Measurements from ENCODE around the gene PHACTR1. TPM values are rescaled to one million over a fixed set of nuclear protein-coding genes. Genes with fewer than 3 reads are reported as not detected.

PHACTR1 gene
- total RNA-seq, 4 donors from 2014 or later, result 1.2 to 3.2 (median 1.6) TPM; not detected in 1

- in situ Hi-C loops (cut with MboI; ENCODE audit: low pct_ligation_motif_present in 1 of 4, low pct_unique_long_range_greater_than_20kb in 1 of 4, low sequenced_read_pairs in 3 of 4), result no loop called here
- TF ChIP-seq, protein P1, sequence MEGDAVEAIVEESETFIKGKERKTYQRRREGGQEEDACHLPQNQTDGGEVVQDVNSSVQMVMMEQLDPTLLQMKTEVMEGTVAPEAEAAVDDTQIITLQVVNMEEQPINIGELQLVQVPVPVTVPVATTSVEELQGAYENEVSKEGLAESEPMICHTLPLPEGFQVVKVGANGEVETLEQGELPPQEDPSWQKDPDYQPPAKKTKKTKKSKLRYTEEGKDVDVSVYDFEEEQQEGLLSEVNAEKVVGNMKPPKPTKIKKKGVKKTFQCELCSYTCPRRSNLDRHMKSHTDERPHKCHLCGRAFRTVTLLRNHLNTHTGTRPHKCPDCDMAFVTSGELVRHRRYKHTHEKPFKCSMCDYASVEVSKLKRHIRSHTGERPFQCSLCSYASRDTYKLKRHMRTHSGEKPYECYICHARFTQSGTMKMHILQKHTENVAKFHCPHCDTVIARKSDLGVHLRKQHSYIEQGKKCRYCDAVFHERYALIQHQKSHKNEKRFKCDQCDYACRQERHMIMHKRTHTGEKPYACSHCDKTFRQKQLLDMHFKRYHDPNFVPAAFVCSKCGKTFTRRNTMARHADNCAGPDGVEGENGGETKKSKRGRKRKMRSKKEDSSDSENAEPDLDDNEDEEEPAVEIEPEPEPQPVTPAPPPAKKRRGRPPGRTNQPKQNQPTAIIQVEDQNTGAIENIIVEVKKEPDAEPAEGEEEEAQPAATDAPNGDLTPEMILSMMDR (IDR thresholded peaks at IDR 0.05), result no peak
- TF ChIP-seq EP300 (IDR thresholded peaks at IDR 0.05; ENCODE audit: low read depth), result no peak
- TF ChIP-seq POLR2AphosphoS5 (IDR thresholded peaks at IDR 0.05), result no peak
- TF ChIP-seq POLR2A (IDR thresholded peaks at IDR 0.05), result no peak
These were observed 531.5 kb downstream of the PHACTR1 start for GRCh38 chr6:13248053-13248452.

GRCh38 chr6:13248584-13248985, 532.0 kb downstream of the PHACTR1 start:
- intact Hi-C loops (cut with DNase I; ENCODE audit: low total_unique reads), result no loop called here
- H3K4me1 ChIP-seq, result no peaks in the 10 kb centered on the region
- H3K36me3 ChIP-seq, result no peaks in the 10 kb centered on the region
- no peak overlapping the region for H3K4me3 ChIP-seq
- in situ Hi-C loops (cut with MboI; ENCODE audit: low pct_ligation_motif_present in 1 of 4, low pct_unique_long_range_greater_than_20kb in 1 of 4, low sequenced_read_pairs in 3 of 4), result no loop called here
- H3K9me3 ChIP-seq, result no peaks in the 10 kb centered on the region
- TF ChIP-seq, protein P1 (IDR thresholded peaks at IDR 0.05), result no peak
- no peak for TF ChIP-seq POLR2AphosphoS5 (IDR thresholded peaks at IDR 0.05)
- no peak for TF ChIP-seq POLR2A (IDR thresholded peaks at IDR 0.05)
- no peak for TF ChIP-seq EP300 (IDR thresholded peaks at IDR 0.05; ENCODE audit: low read depth)
- 70 to 84% methylated on average over 6 to 8 of the region's 8 CpGs for WGBS, 2 donors (ENCODE audit: low coverage in 1 of 2)
- H3K27me3 ChIP-seq, result no peaks in the 10 kb centered on the region
- no peak for DNase-seq
- H3K27ac ChIP-seq, result no peak overlapping the region

More at GRCh38 chr6:13248053-13248452, 531.5 kb downstream of the PHACTR1 start:
- H3K4me3 ChIP-seq, result no peak overlapping the region
- H3K9me3 ChIP-seq, result no peaks in the 10 kb centered on the region
- H3K27ac ChIP-seq, result no peak overlapping the region
- WGBS, 2 donors (ENCODE audit: low coverage in 1 of 2), result 46 to 72% methylated on average over 2 to 3 of the region's 3 CpGs
- H3K27me3 ChIP-seq, result no peaks in the 10 kb centered on the region
- no peak for DNase-seq
- H3K36me3 ChIP-seq, result no peaks in the 10 kb centered on the region
- intact Hi-C loops (cut with DNase I; ENCODE audit: low total_unique reads), result no loop called here
- H3K4me1 ChIP-seq, result no peaks in the 10 kb centered on the region

DNA sequence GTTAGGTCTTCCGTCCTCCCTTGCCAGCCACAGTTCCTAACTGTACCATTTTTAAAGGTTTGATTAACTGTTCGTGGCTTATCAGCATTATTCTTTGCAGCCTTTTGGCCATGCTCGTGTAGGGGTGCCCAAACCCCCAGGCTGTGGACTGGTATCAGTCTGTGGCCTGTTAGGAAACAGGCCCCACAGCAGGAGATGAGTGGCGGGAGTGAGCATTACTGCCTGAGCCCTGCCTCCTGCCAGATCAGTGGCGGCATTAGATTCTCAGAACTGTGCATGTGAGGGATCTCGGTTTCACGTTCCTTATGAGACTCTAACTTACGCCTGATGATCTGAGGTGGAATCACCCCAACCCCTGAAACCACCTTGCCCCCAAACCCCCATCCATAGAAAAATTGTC, 532.4 kb downstream of the PHACTR1 start:
- intact Hi-C loops (cut with DNase I; ENCODE audit: low total_unique reads), result no loop called here
- H3K27ac ChIP-seq, result no peak overlapping the region
- no peaks in the 10 kb centered on the region for H3K4me1 ChIP-seq
- H3K4me3 ChIP-seq, result no peak overlapping the region
- H3K9me3 ChIP-seq, result no peaks in the 10 kb centered on the region
- no peaks in the 10 kb centered on the region for H3K27me3 ChIP-seq
- WGBS, 2 donors (ENCODE audit: low coverage in 1 of 2), result 84 to 96% methylated on average over 2 to 8 of the region's 8 CpGs
- in situ Hi-C loops (cut with MboI; ENCODE audit: low pct_ligation_motif_present in 1 of 4, low pct_unique_long_range_greater_than_20kb in 1 of 4, low sequenced_read_pairs in 3 of 4), result no loop called here
- H3K36me3 ChIP-seq, result no peaks in the 10 kb centered on the region
- DNase-seq, result no peak
- TF ChIP-seq POLR2A (IDR thresholded peaks at IDR 0.05), result no peak
- TF ChIP-seq, protein P1 (IDR thresholded peaks at IDR 0.05), result no peak
- TF ChIP-seq POLR2AphosphoS5 (IDR thresholded peaks at IDR 0.05), result no peak
- no peak for TF ChIP-seq EP300 (IDR thresholded peaks at IDR 0.05; ENCODE audit: low read depth)

GRCh38 chr6:13249817-13250216, 533.2 kb downstream of the PHACTR1 start:
- TF ChIP-seq POLR2A (IDR thresholded peaks at IDR 0.05) (no peak), EP300 (IDR thresholded peaks at IDR 0.05; ENCODE audit: low read depth) (no peak), POLR2AphosphoS5 (IDR thresholded peaks at IDR 0.05) (no peak)
- TF ChIP-seq, protein P1 (IDR thresholded peaks at IDR 0.05), result no peak
- H3K27me3 ChIP-seq, result no peaks in the 10 kb centered on the region
- H3K27ac ChIP-seq, result no peak overlapping the region
- H3K4me1 ChIP-seq, result no peaks in the 10 kb centered on the region
- intact Hi-C loops (cut with DNase I; ENCODE audit: low total_unique reads), result no loop called here
- no peak for DNase-seq
- no peaks in the 10 kb centered on the region for H3K9me3 ChIP-seq
- WGBS, 2 donors (ENCODE audit: low coverage in 1 of 2), result 94 to 100% methylated on average over 1 of the region's 1 CpG
- no peak overlapping the region for H3K4me3 ChIP-seq
- H3K36me3 ChIP-seq, result no peaks in the 10 kb centered on the region
- in situ Hi-C loops (cut with MboI; ENCODE audit: low pct_ligation_motif_present in 1 of 4, low pct_unique_long_range_greater_than_20kb in 1 of 4, low sequenced_read_pairs in 3 of 4), result no loop called here
